ENCODE measurements around the gene C4A.
"Not testable (repeated sequence)": the region's sequence is repeated elsewhere in the genome, so short reads cannot be mapped to it uniquely, and the experiment has no call there.

Gene C4A

DNA sequence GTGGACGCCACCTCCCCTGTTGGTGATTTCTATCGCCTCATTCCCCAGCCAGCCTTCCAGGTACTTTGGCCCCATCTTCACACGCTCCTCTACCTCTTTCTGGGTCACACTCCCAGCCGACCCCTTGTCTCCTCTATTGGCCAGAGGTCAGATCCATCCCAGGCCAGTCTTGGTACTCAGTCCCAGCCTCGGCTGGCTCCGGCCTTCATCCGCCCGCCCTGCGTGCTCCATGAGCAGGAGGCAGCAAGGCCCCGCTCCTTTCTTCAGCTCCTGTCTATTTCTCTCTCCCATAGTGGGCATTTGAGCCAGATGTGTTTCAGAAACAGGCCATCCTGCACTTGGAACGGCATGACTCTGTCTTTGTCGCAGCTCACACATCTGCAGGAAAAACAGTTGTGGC, 20.2 kb upstream of the C4A start:
- DNase-seq, result no peak

DNA sequence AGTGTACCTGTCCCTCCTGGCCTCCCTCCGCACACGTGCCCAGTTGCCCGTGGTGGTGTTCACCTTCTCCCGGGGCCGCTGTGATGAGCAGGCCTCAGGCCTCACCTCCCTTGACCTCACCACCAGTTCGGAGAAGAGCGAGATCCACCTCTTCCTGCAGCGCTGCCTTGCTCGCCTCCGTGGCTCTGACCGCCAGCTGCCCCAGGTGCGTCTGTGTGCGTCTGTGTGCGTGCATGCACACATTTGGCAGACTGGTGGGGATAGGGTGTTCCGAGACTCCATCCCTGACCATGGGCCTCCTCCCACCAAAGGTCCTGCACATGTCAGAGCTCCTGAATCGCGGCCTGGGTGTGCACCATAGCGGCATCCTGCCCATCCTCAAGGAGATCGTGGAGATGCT, 17.9 kb upstream of the C4A start:
- DNase-seq, result no peak

GRCh38 chr6:31965700-31966099, 16.2 kb upstream of the C4A start:
- DNase-seq, result no peak

DNA sequence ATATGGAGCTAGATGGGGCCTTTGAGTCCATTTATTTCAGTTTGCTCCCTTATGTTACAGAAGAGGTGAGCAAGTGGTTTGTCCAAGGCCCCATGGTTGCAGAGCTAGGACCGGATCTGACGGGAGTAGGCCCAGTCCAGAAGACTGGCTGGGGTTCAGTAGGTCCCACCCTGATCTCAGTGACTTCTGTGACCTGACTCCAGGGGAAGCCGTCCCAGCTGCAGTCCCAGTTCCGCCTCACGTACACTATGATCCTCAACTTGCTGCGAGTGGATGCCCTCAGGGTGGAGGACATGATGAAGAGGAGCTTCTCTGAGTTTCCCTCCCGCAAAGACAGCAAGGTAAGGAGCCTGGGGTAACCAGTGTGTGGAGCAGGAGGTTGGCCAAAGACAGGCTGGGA, 15.4 kb upstream of the C4A start:
- DNase-seq, result no peak

GRCh38 chr6:31966997-31967925, 14.6 kb upstream of the C4A start:
- DNase-seq, result no peak

DNA sequence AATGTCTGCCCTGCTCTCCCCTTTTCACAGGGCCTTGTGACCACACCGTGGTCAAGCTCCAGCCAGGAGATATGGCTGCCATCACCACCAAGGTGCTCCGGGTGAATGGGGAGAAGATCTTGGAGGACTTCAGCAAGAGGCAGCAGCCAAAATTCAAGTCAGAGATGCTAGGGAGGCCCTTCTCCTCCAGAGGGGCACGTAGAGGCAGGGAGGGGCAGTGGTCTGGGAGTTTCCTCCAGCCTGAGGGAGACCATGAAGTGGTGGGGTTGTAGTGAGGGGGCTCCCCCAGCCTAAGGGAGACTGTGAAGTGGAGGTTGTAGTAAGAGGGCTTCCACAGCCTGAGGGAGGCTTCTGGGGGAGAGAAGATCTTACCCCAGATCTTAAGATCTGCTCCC, 13.9 kb upstream of the C4A start:
- DNase-seq, result no peak

DNA sequence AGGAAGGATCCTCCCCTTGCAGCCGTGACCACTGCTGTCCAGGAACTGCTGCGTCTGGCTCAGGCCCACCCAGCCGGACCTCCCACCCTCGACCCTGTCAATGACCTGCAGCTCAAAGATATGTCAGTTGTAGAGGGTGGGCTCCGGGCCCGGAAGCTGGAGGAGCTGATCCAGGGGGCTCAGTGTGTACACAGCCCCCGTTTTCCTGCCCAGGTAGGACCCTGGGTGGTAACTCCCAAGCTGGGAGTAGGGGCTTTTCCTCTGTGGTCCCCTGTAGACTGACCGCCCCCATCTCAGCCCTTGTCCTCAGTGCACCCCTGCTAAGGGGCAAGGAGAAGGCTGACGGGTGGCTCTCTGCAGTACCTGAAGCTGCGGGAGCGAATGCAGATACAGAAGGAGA, 13.5 kb upstream of the C4A start:
- no peak for DNase-seq

DNA sequence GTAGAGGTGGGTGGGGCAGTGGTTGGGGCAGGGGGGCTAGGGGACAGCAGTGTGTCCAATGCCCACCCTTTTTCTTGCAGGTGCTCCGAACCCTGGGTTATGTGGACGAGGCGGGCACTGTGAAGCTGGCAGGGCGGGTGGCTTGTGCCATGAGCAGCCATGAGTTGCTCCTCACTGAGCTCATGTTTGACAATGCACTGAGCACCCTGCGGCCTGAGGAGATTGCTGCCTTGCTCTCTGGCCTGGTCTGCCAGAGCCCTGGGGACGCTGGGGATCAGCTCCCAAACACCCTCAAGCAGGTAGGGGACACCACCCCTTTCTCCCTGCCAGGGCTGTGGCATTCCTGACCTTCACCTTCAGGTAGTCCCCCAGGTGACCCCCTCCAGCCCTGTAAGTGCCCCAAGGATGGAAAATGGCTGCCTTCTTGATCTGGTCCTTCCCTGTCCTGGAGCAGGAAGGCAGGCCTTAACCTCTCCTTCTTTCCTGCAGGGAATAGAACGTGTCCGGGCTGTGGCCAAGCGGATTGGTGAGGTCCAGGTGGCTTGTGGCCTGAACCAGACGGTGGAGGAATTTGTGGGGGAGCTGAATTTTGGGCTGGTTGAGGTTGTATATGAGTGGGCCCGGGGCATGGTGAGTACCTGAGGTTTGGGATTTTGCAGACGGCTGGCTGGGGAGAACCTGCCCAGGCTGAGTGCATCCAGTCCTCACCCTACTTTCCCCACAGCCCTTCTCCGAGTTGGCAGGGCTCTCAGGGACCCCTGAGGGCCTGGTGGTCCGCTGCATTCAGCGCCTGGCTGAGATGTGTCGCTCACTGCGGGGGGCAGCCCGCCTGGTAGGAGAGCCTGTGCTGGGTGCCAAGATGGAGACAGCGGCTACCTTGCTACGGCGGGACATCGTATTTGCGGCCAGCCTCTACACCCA, 12.8 kb upstream of the C4A start:
- no peak for DNase-seq

GRCh38 chr6:31969712-31970603, 11.9 kb upstream of the C4A start:
- no peak for DNase-seq

- DNase-seq, result no peak
These were observed 11.1 kb upstream of the C4A start for GRCh38 chr6:31970604-31971271.

GRCh38 chr6:31971279-31971992, 10.4 kb upstream of the C4A start:
- no peak for DNase-seq

- DNase-seq, result peak; percentile 96
These were observed 9.7 kb upstream of the C4A start, which contains the start of gene DXO for GRCh38 chr6:31971993-31972708. Gene DXO, minus strand, starts transcription at chr6:31972138. Its CDS starts 463 bp downstream, at chr6:31971675.

GRCh38 chr6:31972709-31973350, 9.0 kb upstream of the C4A start:
- DNase-seq, result no peak

- DNase-seq, result not testable (repeated sequence)
These were observed 5.8 kb upstream of the C4A start for GRCh38 chr6:31976065-31976464.

- no peak for DNase-seq
These were observed 3.9 kb upstream of the C4A start for GRCh38 chr6:31977816-31978431.

DNA sequence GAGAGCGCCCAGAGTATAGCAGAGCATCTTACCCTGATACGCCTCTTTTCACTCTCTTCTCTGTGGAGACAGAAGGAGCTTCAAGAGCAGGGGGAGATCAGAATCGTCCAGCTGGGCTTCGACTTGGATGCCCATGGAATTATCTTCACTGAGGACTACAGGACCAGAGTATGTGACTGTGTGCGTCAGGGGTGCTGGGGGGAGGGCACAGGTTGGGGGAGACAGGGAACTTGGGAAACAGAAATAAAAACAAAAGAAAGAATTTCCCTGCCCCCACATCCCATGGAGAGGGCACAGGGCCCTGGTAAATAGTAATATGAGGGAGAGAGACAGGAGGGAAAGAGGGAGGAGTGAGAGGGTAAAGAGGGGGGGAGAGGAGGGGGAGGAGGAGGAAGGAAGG, 3.0 kb upstream of the C4A start:
- DNase-seq, result no peak

DNA sequence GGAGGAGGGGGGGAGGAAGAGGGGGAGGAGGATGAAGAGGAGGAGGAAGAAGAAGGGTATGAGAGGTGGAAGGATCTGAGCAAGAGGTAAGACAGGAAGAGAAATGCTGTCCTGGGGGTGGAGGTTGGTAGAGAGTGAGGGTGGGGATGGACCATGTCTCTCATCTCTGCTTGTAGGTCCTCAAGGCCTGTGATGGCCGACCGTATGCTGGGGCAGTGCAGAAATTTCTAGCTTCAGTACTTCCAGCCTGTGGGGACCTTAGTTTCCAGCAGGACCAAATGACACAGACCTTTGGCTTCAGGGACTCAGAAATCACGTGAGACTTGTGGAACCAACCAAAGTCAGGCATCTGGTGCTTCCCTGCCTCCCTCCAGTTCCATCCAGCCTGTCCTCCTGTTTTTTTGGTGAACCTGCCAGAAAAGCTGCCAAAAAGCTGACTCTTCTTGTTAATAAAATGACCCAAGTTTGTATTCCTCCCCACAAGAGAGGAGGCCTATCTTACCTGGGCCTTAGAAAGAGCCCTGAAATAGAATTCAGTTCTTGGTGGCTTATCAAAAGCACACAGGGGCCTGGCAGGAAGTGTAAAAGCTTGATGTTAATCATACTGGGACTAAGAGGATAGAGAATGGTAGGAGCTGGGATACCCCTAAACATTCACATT, 2.5 kb upstream of the C4A start:
- DNase-seq, result peak; percentile 37

DNA sequence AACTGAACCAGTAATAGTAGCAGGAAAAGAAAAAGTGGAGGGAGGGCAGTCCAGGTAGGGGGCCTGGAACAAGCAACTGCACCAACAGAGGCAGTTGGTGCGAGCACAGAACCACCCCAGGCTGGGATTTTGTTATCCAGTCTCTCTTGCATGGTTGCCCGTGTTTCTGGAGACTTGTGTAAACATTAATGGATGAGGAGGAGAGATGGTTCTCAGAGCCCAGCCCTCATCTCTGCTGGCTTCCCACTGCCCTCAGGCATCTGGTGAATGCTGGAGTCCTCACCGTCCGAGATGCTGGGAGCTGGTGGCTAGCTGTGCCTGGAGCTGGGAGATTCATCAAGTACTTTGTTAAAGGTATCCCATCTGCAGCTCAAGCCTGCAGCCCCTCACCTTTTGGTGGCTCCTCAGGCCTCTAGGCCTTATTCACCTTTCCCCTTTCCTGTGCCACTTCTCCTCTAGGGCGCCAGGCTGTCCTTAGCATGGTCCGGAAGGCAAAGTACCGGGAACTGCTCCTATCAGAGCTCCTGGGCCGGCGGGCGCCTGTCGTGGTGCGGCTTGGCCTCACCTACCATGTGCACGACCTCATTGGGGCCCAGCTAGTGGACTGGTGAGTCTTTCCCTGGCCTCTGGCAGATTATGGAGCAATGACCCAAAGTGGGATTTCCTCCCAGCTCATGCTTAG, 1.5 kb upstream of the C4A start:
- not testable (repeated sequence) for DNase-seq

Data from CD4-positive, alpha-beta T cell treated with Interleukin-6 for 4 hours (primary cell).